NCI-H1417 (cell line): ENCODE data around the gene MSI2.
A peak's percentile ranks its signal among the peaks of the same experiment; 100 is the strongest.

Experiments
- DNase-seq, 3 experiments: peaks; one replicate each; lab custom pipeline; 2025; lab: John Stamatoyannopoulos, UW

MSI2 gene

DNA sequence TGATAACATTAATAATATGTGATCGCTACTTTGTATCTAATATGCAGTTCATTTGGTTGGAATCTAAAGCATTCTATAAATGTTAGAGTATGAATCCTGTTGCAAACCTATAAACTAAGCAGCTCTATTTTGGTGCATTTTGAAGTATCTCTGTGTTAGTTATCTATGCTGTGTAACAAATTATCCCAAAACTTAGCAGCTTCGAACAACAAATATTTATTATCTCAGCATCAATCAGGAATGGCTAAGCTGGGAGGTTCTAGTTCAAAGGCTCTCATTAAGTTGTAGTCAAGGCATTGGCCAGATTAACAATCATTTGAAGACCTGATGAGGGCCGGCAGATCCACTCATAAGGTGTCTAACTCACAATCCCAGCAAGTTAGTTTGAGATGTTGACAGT, 10.1 kb upstream of the MSI2 start:
- no peak for DNase-seq

- no peak for DNase-seq
Observed at GRCh38 chr17:57247261-57247660, 9.1 kb upstream of the MSI2 start.

DNA sequence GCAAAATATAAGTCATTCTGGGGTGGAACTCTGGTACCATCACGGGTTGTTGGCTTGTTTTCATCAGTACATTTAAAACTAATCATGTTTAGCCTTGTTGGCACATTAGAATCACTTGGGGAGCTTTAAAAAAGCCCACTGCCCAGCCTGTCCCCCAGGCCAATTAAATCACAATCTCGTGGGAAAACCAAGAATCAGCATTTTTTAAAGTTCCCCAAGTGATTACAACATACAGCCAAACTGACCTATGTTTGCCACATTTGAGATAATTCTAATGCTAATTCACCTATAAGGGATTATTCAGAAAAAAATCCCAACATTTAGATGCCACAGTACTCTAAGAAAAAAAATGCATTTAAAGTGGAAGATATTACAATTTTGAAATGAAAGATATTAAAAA, 8.4 kb upstream of the MSI2 start:
- DNase-seq = no peak

DNA sequence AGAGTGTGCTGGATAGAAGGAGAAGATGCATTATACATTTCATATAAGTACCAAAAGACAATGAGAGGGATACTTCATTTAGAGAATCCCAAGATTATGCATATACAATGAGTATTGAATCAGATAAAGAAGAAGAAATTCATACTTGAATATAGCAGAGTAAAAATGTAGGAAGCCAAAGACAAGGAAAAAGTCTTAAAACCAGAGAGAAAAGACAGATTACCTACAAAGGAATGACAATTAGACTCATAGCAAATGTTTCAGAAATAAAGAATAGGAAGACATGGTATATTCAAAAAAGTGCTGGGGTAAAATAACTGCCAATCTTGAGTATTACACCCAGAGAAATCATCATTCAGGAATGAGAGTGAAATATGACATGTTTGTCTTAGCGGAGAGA, 6.8 kb upstream of the MSI2 start:
- DNase-seq = no peak

DNA sequence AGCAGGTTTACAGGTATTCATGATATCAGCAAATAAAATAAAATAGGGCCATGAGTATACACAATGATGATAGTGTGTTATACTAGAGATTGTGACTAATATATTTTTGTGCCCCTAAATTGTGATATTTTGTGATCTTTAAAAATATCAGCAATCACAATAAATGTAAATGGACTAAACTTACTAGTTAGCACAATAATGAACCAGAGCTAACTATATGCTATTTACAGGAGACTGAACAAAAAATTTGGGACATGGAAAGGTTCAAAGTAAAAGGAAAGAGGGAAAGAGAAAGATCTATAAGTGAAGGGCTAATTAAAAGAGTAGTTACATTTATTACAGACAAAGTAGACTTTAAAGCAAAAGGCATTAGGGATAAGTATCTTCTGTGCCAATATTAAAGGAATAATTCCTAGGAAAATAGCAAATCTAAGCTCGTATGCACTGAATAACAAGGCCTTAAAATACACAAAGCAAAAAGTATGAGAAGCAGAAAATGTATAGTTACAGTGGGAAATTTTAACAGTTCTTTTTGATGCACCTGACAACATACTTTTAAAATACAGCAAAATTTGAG, 5.0 kb upstream of the MSI2 start:
- no peak for DNase-seq

DNA sequence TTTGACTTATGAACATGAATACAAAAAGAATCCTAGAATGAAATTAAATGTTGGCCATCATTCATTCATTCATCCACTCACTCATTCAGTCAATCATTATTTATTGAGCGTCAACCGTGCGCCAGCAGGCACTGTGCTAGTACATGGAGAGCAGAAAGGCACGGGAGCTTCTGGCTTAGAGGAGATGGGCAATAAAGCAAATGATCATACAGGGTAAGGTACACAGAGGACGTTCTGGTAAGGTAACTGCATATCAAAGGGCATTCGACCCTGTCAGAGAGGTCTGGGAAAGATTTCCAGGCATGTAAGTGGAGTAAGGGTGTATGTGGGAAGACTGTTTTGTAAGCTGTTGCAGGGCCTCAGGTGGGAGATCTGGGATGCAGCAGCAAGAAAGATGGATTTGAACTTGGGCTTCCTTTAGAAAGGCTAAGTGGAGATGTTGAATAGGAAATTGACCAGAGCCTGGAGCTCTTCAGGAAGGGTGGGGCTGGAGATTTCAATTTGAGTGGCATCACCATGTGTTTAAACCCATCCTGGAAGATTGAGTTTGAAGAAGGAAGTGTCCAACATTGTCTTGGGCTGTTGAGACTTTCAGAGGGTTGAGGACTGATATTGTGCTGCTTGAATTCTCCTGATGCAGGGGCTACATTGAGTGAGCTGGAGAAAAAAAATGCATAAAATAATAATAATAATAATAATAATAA, 2.8 kb upstream of the MSI2 start:
- DNase-seq = peak in 2 of 3 experiments; percentile 8 to 27

DNA sequence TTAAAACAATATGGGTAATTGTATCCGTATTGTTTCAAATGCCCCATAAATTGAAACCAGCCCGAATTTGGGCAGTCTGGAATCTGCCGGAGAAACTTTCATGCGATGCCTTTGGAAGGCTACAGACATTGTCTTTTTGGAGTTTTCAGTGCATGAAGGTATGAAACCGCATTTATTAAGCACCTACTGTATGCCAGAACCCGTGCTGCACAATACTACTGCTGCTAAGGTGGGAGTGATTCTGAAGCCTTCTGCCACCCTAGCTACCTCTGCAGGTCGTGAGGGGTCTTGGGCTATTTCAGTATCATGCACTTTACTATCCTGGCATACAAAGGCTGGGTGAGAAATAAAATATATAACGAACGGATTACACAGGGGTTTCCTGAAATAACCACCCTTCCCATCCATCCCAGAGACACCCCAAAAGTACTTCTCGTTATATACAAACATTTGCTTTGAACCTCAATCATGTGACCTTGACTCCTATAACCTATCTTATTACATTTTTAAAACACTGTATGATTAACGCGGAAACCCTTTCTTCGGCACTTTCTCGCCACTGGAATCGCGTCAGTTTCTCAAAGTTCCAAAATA, 1.0 kb upstream of the MSI2 start:
- no peak for DNase-seq

GRCh38 chr17:57256708-57257112, 387 bp downstream of the MSI2 start:
- peak; percentile 40 to 73 (median 63) for DNase-seq

- DNase-seq = peak in 2 of 3 experiments; percentile 30 to 71
Observed at GRCh38 chr17:57257195-57257894, 1.0 kb downstream of the MSI2 start.

DNA sequence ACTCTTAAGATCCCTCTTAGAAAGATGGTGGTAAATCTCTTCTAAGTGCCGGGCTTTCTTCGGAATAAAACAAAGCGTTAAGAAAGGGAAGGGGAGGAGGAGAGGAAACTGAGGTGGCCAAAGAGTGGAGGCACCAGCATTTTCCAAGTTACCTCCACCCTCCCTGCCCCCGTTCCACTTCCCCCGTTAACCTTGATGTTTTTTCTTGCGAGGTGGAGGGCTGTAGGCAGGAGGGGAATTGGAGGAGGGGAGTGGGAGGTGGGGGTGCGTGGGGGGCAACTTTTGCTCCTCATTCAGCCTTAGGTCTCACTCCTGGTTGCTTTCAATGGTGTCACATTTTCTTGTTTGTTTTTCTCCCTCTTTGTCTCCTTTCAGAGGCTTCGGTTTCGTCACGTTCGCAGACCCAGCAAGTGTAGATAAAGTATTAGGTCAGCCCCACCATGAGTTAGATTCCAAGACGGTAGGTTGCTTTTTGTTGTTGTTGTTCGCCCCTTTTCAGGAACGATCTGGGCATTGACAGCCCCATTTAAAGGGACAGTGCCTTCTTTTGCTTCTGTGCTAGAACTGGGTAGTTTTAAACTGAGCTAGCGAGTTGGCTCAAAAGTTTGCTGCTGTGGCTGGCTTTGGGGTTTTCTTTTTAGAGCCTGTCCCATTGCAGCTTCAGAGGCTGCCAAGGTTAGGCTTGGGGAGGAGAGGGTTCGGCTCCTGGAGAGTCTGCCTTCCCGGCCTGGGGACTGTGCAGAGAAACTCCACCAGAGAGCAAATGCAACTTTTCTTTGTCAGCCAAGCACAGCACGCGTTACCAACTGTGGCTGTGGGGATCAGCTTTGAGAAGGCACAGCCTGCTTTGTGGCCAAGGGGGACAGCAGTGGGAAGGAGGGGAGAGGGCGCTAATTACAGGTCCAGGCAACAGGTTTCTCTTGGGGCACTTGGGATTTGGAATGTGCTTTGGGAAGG, 1.9 kb downstream of the MSI2 start:
- peak; percentile 17 to 71 (median 51) for DNase-seq

GRCh38 chr17:57259306-57259705, 3.0 kb downstream of the MSI2 start:
- DNase-seq = peak in 1 of 3 experiments; percentile 51

DNA sequence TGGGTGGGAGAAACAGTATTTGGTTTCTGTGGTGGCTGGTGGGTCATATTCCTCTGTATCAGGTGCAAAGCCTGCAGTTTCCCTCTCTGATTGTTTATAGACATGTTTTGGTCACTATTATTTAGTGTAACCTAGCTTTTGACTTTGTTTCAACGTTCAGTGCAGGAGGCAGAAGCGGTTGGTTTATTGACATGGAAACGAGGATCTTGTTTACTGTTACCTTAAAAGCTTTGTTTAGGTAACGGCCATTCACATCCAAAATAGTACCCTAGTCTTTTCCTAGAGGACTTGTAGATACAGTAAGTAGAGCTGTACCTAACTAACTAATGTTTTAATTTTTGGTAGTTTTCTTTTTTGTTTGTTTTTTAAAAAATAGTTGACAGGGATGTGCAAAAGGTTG, 3.5 kb downstream of the MSI2 start:
- peak in 1 of 3 experiments; percentile 60 for DNase-seq

DNA sequence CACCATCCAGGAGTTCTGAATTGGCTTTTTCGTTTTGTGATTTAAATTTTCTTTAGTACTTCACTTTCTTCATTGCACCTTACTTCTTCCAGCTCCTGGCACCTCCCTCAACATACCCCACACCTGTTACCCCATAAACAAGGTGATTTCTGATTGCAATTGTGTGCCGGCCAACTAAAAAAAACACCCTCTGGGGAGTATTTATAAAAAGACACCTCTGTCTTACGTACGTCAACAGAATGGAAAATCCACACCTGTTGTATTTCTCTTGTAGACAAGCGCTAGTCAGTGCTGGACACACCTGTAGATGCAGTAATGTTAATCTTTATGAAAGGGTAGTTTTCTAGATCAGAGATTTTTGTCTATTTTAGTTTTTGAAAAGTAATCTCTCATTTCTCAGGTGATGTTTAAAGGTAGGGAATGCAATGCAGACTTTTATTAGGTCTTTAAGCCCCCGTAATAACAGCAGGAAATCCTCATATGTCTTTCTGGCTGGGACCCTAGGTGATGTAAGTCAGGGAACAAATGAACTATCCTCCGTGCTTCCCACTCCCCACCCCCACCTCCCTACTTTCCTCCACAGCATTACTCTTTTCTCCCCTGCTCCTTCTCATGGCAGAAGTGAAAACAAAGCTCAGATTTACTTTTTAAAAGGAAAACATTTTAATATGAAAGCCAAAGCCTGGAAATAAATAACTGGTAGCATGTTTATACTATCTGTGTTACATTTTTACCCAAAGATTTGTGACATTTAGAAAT, 4.2 kb downstream of the MSI2 start:
- peak in 1 of 3 experiments; percentile 60 for DNase-seq

- DNase-seq = peak in 1 of 3 experiments; percentile 37
Observed at GRCh38 chr17:57261084-57261461, 4.8 kb downstream of the MSI2 start.

DNA sequence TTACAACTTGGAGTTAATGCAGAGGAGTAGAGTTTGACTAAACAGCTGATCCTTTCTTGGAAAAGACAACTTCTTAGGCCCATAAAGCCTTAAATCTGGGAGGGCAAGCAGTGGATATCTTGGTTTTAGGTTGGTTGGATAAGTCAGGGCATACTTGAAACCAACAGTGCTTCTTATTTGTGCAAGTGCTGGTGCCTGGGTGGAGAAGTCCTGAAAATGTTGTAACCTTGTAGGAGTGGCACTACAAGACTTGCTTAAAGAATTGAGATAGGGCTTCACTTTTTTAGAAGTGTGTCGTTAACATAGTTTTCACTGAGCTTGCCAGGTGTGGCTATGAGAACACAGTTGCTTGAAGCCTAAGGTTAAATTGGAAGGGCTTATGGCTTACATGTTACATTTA, 6.2 kb downstream of the MSI2 start:
- no peak for DNase-seq

DNA sequence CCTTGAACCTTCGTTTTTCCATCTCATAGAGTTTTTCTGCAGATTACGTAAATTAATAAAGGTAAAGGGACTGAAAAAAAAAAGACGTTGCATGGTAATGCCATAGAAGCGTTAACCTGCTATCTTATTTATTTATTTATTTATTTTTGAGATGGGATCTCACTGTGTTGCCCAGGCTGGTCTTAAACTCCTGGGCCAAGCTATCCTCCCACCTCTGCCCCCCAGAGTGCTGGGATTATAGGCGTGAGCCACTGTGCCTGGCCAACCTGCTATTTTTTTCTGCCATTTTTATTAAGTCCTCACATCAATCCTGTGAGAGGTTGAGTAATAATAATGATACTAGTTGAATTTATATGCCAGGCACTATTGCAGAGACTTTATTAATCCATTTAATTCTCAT, 7.9 kb downstream of the MSI2 start:
- DNase-seq = no peak

DNA sequence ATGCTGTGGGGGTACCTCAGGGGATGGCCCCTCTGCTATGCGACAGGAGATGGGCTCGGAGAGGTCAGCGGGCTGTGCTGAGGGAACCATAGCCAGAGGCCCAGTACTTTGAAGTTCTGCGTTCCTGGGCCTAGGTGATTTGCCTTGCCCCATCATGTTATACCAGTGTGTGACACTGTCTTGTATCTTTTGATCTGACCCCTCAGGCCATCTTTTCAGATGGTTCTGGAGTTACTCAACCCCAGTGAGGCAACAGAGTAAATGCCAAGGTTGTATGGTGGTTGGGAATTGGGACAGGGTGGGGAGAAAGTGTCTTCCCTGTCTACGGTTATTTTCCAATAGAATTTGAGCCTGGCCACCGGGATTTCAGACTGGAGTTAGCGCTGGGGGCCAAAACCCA, 8.5 kb downstream of the MSI2 start:
- DNase-seq = no peak

- DNase-seq = no peak
Observed at GRCh38 chr17:57266902-57267311, 10.6 kb downstream of the MSI2 start.

- no peak for DNase-seq
Observed at GRCh38 chr17:57268181-57268580, 11.9 kb downstream of the MSI2 start.

- no peak for DNase-seq
Observed at GRCh38 chr17:57269052-57269451, 12.7 kb downstream of the MSI2 start.
